Chondrocyte (in vitro differentiated cells): ENCODE results near the gene RALA. TPM values are rescaled to one million over a fixed set of nuclear protein-coding genes. Genes with fewer than 3 reads are reported as not detected.
A peak's percentile ranks its signal among the peaks of the same experiment; 100 is the strongest.

Experiments
- DNase-seq: peaks from one replicate; pipeline ENCODE4 v3.0.0; 2021; ENCODE audit warnings: mixed read lengths, low spot score
- H3K27ac Mint-ChIP-seq: one replicate; pipeline ENCODE4 v1.8.0; 2021; ENCODE audit warnings: mild to moderate bottlenecking, moderate library complexity, mixed read lengths; ENCODE audit not compliant: unreplicated experiment
- H3K27me3 Mint-ChIP-seq: 2 replicates; pipeline ENCODE4 v1.8.0; 2021; ENCODE audit warnings: low read depth, mixed read lengths
- H3K36me3 Mint-ChIP-seq: 2 replicates; pipeline ENCODE4 v1.8.0; 2021; ENCODE audit warnings: low read depth, mixed read lengths
- H3K4me1 Mint-ChIP-seq: 2 replicates; pipeline ENCODE4 v1.8.0; 2021; ENCODE audit warnings: low read depth, mild to moderate bottlenecking, mixed read lengths
- H3K4me3 Mint-ChIP-seq: one replicate; pipeline ENCODE4 v1.8.0; 2021; ENCODE audit warnings: mild to moderate bottlenecking, moderate library complexity, mixed read lengths; ENCODE audit not compliant: unreplicated experiment
- H3K9me3 Mint-ChIP-seq: 2 replicates; pipeline ENCODE4 v1.8.0; 2021; ENCODE audit warnings: low read depth, mixed read lengths
- total RNA-seq: library from RNA; stranded (reverse); gene quantifications from 3 replicates; pipeline ENCODE4 v1.2.1, GENCODE V29; 2021
- TF ChIP-seq, protein P1 (sequence below): fragments of 200-600 bp; sonication (generic); IDR thresholded peaks from 2 replicates; pipeline ENCODE4 v1.5.0; 2021; ENCODE audit warnings: antibody characterized with exemption, mild to moderate bottlenecking, moderate library complexity

The RALA gene
- total RNA-seq, 1 donor from 2014 or later: 35.2 TPM

DNA sequence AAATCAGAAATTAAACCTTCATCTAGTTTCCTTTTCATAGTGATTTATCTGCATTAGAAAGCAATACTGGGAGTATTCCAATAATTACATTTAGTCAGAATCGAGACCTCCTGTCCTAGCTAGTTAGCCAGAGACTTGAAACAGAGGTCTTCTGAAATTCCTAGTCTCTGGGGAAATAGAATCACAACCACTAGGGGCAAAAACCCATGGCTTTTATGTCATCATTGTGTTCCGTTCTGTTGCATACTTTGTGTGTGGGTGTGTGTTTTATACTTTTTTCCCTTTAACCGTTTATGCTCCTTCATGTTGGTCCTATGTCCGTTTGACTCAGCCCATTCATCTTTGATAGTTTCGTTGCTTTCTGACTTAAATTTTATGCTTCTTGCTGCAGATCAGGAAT, 79.8 kb downstream of the RALA start:
- Mint-ChIP-seq H3K4me3 (no peak overlapping the region), H3K27ac (peak overlapping the region; percentile 39), H3K36me3 (peaks cover 14% of the 10 kb centered on the region), H3K27me3 (no peaks in the 10 kb centered on the region), H3K4me1 (peaks cover 24% of the 10 kb centered on the region), H3K9me3 (no peaks in the 10 kb centered on the region)
- TF ChIP-seq, protein P1, sequence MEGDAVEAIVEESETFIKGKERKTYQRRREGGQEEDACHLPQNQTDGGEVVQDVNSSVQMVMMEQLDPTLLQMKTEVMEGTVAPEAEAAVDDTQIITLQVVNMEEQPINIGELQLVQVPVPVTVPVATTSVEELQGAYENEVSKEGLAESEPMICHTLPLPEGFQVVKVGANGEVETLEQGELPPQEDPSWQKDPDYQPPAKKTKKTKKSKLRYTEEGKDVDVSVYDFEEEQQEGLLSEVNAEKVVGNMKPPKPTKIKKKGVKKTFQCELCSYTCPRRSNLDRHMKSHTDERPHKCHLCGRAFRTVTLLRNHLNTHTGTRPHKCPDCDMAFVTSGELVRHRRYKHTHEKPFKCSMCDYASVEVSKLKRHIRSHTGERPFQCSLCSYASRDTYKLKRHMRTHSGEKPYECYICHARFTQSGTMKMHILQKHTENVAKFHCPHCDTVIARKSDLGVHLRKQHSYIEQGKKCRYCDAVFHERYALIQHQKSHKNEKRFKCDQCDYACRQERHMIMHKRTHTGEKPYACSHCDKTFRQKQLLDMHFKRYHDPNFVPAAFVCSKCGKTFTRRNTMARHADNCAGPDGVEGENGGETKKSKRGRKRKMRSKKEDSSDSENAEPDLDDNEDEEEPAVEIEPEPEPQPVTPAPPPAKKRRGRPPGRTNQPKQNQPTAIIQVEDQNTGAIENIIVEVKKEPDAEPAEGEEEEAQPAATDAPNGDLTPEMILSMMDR: peak; percentile 53
- no peak for DNase-seq

DNA sequence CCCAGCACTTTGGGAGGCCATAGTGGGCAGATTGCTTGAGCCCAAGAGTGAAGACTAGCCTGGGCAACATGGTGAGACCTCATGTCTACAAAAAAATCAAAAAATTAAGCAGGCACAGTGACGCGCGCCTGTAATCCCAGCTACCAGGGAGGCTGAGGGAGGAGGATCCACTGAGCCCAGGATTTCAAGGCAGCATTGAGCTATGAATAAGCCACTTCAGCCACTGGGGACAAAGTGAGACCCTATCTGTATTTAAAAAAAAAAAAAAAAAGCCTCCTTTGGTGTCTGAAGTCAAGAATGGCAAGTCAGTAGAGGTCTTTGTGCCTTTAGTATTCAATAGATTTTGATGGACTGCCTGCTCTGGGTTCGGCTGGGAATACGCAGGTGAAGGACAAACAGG, 85.7 kb downstream of the RALA start:
- no peak overlapping the region for H3K27ac Mint-ChIP-seq
- no peaks in the 10 kb centered on the region for H3K27me3 Mint-ChIP-seq

DNA sequence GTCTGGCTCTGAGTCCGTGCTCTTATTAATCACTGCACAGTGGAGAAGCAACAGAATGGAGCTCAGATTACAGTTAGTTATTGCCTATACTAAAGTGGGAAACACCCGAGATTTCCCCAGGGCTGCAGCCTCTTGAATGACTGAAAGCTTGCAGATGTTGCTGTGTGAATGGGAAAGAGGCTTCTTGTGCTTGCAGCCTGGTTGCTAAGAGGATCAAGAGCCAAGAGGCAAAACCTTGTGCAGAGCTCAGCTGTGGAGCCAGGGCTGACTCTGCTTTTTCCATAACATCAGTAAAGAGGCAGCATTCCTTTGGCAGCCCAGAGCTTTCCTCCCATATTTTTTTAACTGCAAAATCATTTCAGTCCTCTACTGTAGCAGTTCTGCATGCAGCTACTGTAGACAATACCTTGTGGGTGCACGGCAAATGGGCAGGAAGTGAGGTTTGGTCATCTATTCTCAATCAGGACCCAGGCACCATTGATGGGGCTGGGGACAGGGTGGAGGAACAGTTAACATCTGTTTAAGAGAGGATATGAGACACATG, 86.5 kb downstream of the RALA start:
- no peaks in the 10 kb centered on the region for H3K27me3 Mint-ChIP-seq
- DNase-seq: no peak
- no peak overlapping the region for H3K27ac Mint-ChIP-seq
- peaks cover 11% of the 10 kb centered on the region for H3K4me1 Mint-ChIP-seq
- H3K9me3 Mint-ChIP-seq: peaks cover 13% of the 10 kb centered on the region
- H3K36me3 Mint-ChIP-seq: peaks cover 14% of the 10 kb centered on the region
- no peak overlapping the region for H3K4me3 Mint-ChIP-seq
- TF ChIP-seq, protein P1: no peak

More for the DNA sequence above, 85.7 kb downstream of the RALA start:
- Mint-ChIP-seq H3K4me1 (peaks cover 11% of the 10 kb centered on the region), H3K36me3 (peaks cover 13% of the 10 kb centered on the region), H3K9me3 (peaks cover 9% of the 10 kb centered on the region), H3K4me3 (no peak overlapping the region)
- TF ChIP-seq, protein P1: no peak
- DNase-seq: no peak

DNA sequence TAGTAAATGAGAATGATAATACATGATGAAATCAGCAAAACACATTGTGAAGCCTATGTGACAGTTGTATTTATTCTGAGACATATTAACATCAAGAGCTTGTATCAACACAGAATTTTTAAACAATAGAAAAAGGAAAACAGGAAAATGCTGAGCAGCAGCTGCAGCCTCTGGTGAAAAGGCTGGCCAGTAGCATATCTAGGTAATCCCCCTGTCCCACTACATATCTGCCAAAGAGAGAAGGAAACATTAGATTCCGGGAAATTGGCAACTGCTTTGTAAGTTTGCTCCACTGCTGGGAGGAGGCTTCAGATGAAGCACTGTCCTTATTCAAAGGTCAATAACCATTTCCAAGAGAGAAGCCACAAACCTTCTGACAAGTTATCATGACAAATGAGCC, 89.4 kb downstream of the RALA start:
- peaks cover 11% of the 10 kb centered on the region for H3K4me1 Mint-ChIP-seq
- TF ChIP-seq, protein P1: no peak
- DNase-seq: no peak
- H3K27ac Mint-ChIP-seq: no peak overlapping the region
- no peak overlapping the region for H3K4me3 Mint-ChIP-seq
- no peaks in the 10 kb centered on the region for H3K27me3 Mint-ChIP-seq
- peaks cover 10% of the 10 kb centered on the region for H3K36me3 Mint-ChIP-seq
- peaks cover 22% of the 10 kb centered on the region for H3K9me3 Mint-ChIP-seq

DNA sequence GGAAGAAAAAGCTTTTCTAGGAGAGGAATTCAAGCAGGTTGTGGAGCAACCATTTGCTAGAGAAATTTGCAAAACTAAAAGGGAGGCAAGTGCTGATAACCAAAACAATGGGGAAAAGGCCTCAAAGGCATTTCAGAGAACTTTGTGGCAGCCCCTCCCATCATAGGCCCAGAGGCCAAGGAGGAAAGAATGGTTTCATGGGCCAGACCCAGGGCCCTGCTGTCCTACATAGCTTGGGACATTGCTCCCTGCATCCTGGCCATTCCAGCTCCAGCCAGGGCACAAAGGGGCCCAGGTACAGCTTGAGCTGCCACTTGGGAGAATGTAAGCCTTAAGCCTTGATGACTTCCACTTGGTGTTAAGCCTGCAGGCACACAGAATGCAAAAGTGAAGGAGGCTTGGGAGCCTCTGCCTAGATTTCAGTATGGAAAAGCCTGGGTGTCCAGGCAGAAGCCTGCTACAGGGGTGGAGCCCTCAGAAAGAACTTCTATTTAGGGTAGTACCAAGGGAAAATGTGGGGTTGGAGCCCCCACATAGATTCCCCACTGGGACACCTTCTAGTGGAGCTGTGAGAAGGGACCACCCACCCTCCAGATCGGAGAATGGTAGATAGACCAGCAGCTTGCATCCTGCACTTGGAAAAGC, 91.2 kb downstream of the RALA start:
- Mint-ChIP-seq H3K9me3 (peaks cover 22% of the 10 kb centered on the region), H3K36me3 (peaks cover 7% of the 10 kb centered on the region), H3K27ac (no peak overlapping the region), H3K27me3 (no peaks in the 10 kb centered on the region), H3K4me3 (no peak overlapping the region), H3K4me1 (peaks cover 7% of the 10 kb centered on the region)
- DNase-seq: no peak
- TF ChIP-seq, protein P1: no peak
